Heart left ventricle (tissue), 16 donors: ENCODE data around the gene DDX27. TPM values are rescaled to one million over a fixed set of nuclear protein-coding genes. Genes with fewer than 3 reads are reported as not detected.
A peak's percentile ranks its signal among the peaks of the same experiment; 100 is the strongest.
"Not testable (repeated sequence)": the region's sequence is repeated elsewhere in the genome, so short reads cannot be mapped to it uniquely, and the experiment has no call there.

Experiments
- ATAC-seq, 4 donors: fragments of 200-7000 bp; cut with Tn5 transposase; one replicate each; pipeline ENCODE4 v1.9.1; 2020 to 2022; ENCODE audit warnings: moderate library complexity in 4 of 4, mild to moderate bottlenecking in 3 of 4, moderate number of reproducible peaks in 1 of 4
- DNase-seq, 5 donors: peaks; one replicate each; pipeline ENCODE4 v3.0.0-alpha.2; 2020
- H3K27ac ChIP-seq, 12 donors: fragments of 200-600 bp; sonication (generic) in 4 of 12; one replicate each; pipeline versions ENCODE4 v1.5.0 to v1.8.0; 2016 to 2022; ENCODE audit warnings: mild to moderate bottlenecking in 2 of 12
- H3K27me3 ChIP-seq, 9 donors: fragments of 200-600 bp; sonication (generic) in 2 of 9; one replicate each; pipeline versions ENCODE4 v1.5.1 to v1.8.0; 2016 to 2022; ENCODE audit warnings: mild to moderate bottlenecking in 3 of 9
- H3K36me3 ChIP-seq, 9 donors: fragments of 200-600 bp; sonication (generic) in 2 of 9; one replicate each; pipeline versions ENCODE4 v1.5.0 to v1.8.0; 2018 to 2022; ENCODE audit warnings: mild to moderate bottlenecking in 2 of 9
- H3K4me1 ChIP-seq, 12 donors: fragments of 200-600 bp; sonication (generic) in 4 of 12; one replicate each; pipeline versions ENCODE4 v1.5.0 to v1.8.0; 2016 to 2022; ENCODE audit warnings: mild to moderate bottlenecking in 3 of 12
- H3K4me3 ChIP-seq, 12 donors: fragments of 200-600 bp; sonication (generic) in 4 of 12; one replicate each; pipeline versions ENCODE4 v1.5.0 to v1.8.0; 2017 to 2022; ENCODE audit warnings: mild to moderate bottlenecking in 9 of 12, moderate library complexity in 4 of 12
- H3K9me3 ChIP-seq, 12 donors: fragments of 200-600 bp; sonication (generic) in 4 of 12; one replicate each; pipeline versions ENCODE4 v1.5.0 to v1.8.0; 2016 to 2022; ENCODE audit warnings: mild to moderate bottlenecking in 1 of 12
- POLR2A ChIP-seq, 2 donors: fragments of 450-650 bp; IDR thresholded peaks; one replicate each; pipeline ENCODE4 v1.6.1; 2017; ENCODE audit warnings: antibody characterized with exemption in 2 of 2, mild to moderate bottlenecking in 2 of 2, moderate library complexity in 2 of 2
- WGBS, 4 donors: extraction: QIAGEN DNeasy Blood & Tissue Kit in 2 of 4; methylation state at CpG; one replicate each; pipeline versions ENCODE4 v1.1.5 to v1.1.7; 2013 to 2018; 5-methylcytosine and 5-hydroxymethylcytosine counted together
- intact Hi-C, 10 donors: fragments of 100-400 bp; cut with DNase I; formaldehyde crosslinking; loops; one replicate each; pipeline versions ENCODE4 v1.11.1 to v1.14.2; 2022
- polyA plus RNA-seq, 2 donors: library from polyadenylated mRNA; stranded (reverse); fragments of 200-250 nt; gene quantifications; one replicate each; pipeline ENCODE4 v1.2.3, GENCODE V29; 2013
- total RNA-seq, 9 donors: library from RNA; depleted of rRNA in 2 of 9; stranded (reverse); fragments of >200 nt in 2 of 9; fragmentation: NEBNext Ultra II Directional in 3 of 9; extraction: Animal tissue kit (Norgen Biotek cat#: 25700) in 3 of 9; gene quantifications; one replicate each; pipeline versions ENCODE4 v1.1.0 to v1.2.4, GENCODE V29; 2016 to 2023
- TF ChIP-seq, protein P1 (sequence below), 12 donors: fragments of 200-600 bp; sonication (generic) in 4 of 12; IDR thresholded peaks; one replicate each; pipeline versions ENCODE4 v1.5.0 to v1.8.0; 2018 to 2022; ENCODE audit warnings: antibody characterized with exemption in 12 of 12, mild to moderate bottlenecking in 5 of 12
- donor health status: ischemic (EF 13 %, LVEDD 7.1; RV severe dilation, severe dysfunction).
- donor health status: healthy with polysubstance abuse.
- donor health status: DM: no; HTN: yes; CAD: no.
- donor health status: DM: no; HTN: no; CAD: no.
- donor health status: ischemic (EF 25% LVEDD 6.9; RV normal size, moderate dysfunction).
- donor health status: ischemic (EF 25% LVEDD 5.7; RV mildly dilated, moderate dysfunction).
- donor health status: healthy.
- donor health status: DM: yes; HTN: yes; CAD: no.
- donor health status: ischemic (EF 35%, LVEDD 5.7; RV mildly dilated, moderate dysfunction).
- donor health status: nonischemic (EF 11% LVEDD 7.7; RV severe dilation, severe dysfunction).
- donor health status: DM: yes; HTN: yes; CAD: no.
- donor health status: PGD.
- donor health status: ischemic (EF 29% LVEDD 5.4; RV normal size, mild dysfunction).
- donor health status: nonischemic (EF 23%, LVEDD 6.1; RV moderate dilation, normal function).

DDX27 gene
- total and polyA plus RNA-seq, 11 donors, result 12.0 to 34.2 (median 13.9) TPM

- no peak overlapping the region for H3K27ac ChIP-seq
- no peak overlapping the region for H3K4me3 ChIP-seq
These were observed 4.6 kb upstream of the DDX27 start for GRCh38 chr20:49214571-49214970.

DNA sequence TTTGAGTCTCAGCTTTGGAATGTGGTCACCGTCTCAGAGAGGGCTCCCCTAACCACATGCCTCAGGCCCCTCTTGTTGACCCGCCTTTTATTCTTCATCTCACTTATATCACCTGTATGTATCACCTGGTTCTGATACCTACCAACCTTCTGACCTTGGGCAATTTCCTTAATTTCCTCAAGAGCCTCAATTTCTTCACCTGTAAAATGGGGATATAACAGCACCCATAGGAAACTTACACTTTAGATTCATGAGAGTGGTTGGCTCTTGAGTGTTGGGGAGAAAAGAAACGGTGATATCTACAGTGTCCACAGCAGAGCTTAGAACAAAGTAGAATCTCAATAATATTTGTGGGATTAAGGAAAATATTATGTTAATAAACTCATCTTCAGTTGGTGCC is 4.0 kb upstream of the DDX27 start:
- Histone ChIP-seq H3K27me3 (no peaks in the 10 kb centered on the region), H3K9me3 (peaks cover 0 to 8% (median 2%) of the 10 kb centered on the region in 12 donors), H3K4me1 (peaks cover 0 to 21% (median 8%) of the 10 kb centered on the region in 12 donors), H3K4me3 (no peak overlapping the region), H3K27ac (no peak overlapping the region), H3K36me3 (no peaks in the 10 kb centered on the region)
- WGBS, 4 donors, result 86 to 93% (median 88%) methylated on average over 3 of the region's 3 CpGs
- ATAC-seq, result no peak
- intact Hi-C loops, result no loop called here
- no peak for DNase-seq
- TF ChIP-seq POLR2A (IDR thresholded peaks at IDR 0.05), result no peak
- TF ChIP-seq, protein P1, sequence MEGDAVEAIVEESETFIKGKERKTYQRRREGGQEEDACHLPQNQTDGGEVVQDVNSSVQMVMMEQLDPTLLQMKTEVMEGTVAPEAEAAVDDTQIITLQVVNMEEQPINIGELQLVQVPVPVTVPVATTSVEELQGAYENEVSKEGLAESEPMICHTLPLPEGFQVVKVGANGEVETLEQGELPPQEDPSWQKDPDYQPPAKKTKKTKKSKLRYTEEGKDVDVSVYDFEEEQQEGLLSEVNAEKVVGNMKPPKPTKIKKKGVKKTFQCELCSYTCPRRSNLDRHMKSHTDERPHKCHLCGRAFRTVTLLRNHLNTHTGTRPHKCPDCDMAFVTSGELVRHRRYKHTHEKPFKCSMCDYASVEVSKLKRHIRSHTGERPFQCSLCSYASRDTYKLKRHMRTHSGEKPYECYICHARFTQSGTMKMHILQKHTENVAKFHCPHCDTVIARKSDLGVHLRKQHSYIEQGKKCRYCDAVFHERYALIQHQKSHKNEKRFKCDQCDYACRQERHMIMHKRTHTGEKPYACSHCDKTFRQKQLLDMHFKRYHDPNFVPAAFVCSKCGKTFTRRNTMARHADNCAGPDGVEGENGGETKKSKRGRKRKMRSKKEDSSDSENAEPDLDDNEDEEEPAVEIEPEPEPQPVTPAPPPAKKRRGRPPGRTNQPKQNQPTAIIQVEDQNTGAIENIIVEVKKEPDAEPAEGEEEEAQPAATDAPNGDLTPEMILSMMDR (IDR thresholded peaks at IDR 0.05), result no peak

More at GRCh38 chr20:49214571-49214970, 4.6 kb upstream of the DDX27 start:
- intact Hi-C loops, result no loop called here
- no peaks in the 10 kb centered on the region for H3K27me3 ChIP-seq
- ATAC-seq (no peak), DNase-seq (no peak)
- H3K4me1 ChIP-seq, result peaks cover 0 to 15% (median 4%) of the 10 kb centered on the region in 12 donors
- H3K9me3 ChIP-seq, result peaks cover 0 to 14% (median 6%) of the 10 kb centered on the region in 12 donors
- no peaks in the 10 kb centered on the region for H3K36me3 ChIP-seq
- TF ChIP-seq POLR2A (IDR thresholded peaks at IDR 0.05), result no peak
- TF ChIP-seq, protein P1 (IDR thresholded peaks at IDR 0.05), result no peak

- intact Hi-C loops, result loop anchor here (1.0 to 2.0 kb wide), 3 partner anchors 28 to 84 kb away; partner anchors contain the start of gene STAU1 (in 1 of the 10)
- Histone ChIP-seq H3K4me3 (peak overlapping the region in 2 of 12 donors; percentile 23 to 25), H3K27me3 (no peaks in the 10 kb centered on the region), H3K36me3 (peaks cover 0 to 10% (median 9%) of the 10 kb centered on the region in 9 donors), H3K9me3 (no peaks in the 10 kb centered on the region), H3K4me1 (peaks cover 0 to 29% (median 14%) of the 10 kb centered on the region in 12 donors), H3K27ac (no peak overlapping the region)
- ATAC-seq (peak in 3 of 4 donors; percentile 56 to 62 (median 59)), DNase-seq (peak; percentile 90 to 95 (median 93))
- TF ChIP-seq, protein P1 (IDR thresholded peaks at IDR 0.05), result peak; percentile 83 to 96 (median 92)
- TF ChIP-seq POLR2A (IDR thresholded peaks at IDR 0.05), result no peak
- 17 to 21% (median 18%) methylated on average over 11 of the region's 11 CpGs for WGBS, 4 donors
These were observed 2.1 kb upstream of the DDX27 start for GRCh38 chr20:49216991-49217578.

GRCh38 chr20:49218739-49219090 is 501 bp upstream of the DDX27 start:
- peak in 2 of 4 donors; percentile 12 to 21 for ATAC-seq

More at GRCh38 chr20:49218739-49219090, 501 bp upstream of the DDX27 start:
- peak in 3 of 5 donors; percentile 25 to 40 (median 25) for DNase-seq
- H3K27ac ChIP-seq, result peak overlapping the region in 11 of 12 donors; percentile 37 to 98 (median 90)
- 57 to 63% (median 61%) methylated on average over 13 of the region's 13 CpGs for WGBS, 4 donors
- not testable (repeated sequence) for H3K9me3 ChIP-seq, H3K27me3 ChIP-seq
- intact Hi-C loops, result loop anchor here in 2 of 10 donors (1.0 to 2.0 kb wide), 2 partner anchors 30 kb away; partner anchors contain the start of gene STAU1 (in 2 of the 2)
- H3K4me3 ChIP-seq, result peak overlapping the region in 10 of 12 donors; percentile 74 to 92 (median 84)
- H3K36me3 ChIP-seq, result peaks cover 0 to 26% (median 25%) of the 10 kb centered on the region in 9 donors
- H3K4me1 ChIP-seq, result peaks cover 0 to 29% (median 14%) of the 10 kb centered on the region in 12 donors
